Endodermal cell (in vitro differentiated cells): ENCODE results near the gene EEF1A2. TPM values are rescaled to one million over a fixed set of nuclear protein-coding genes. Genes with fewer than 3 reads are reported as not detected.

Experiments
- DNase-seq: peaks from one replicate; pipeline ENCODE4 v3.0.0-alpha.2; 2017
- H3K27ac ChIP-seq: 2 replicates; pipeline ENCODE4 v1.5.1; 2013; ENCODE audit warnings: mild to moderate bottlenecking, low read depth, low read length, moderate library complexity
- H3K27me3 ChIP-seq: 2 replicates; pipeline ENCODE4 v1.6.1; 2013; ENCODE audit warnings: mild to moderate bottlenecking, low read length, moderate library complexity; ENCODE audit not compliant: insufficient read depth, control insufficient read depth, poor library complexity, severe bottlenecking
- H3K36me3 ChIP-seq: 2 replicates; pipeline ENCODE4 v1.7.0; 2013; ENCODE audit warnings: mild to moderate bottlenecking, low read length, moderate library complexity; ENCODE audit not compliant: control insufficient read depth, insufficient read depth
- H3K4me1 ChIP-seq: one replicate; pipeline ENCODE4 v1.7.0; 2013; ENCODE audit warnings: low read length; ENCODE audit not compliant: control insufficient read depth, insufficient read depth
- H3K4me3 ChIP-seq: 2 replicates; pipeline ENCODE4 v1.5.1; 2013; ENCODE audit warnings: mild to moderate bottlenecking, low read length, moderate library complexity
- H3K9ac ChIP-seq: 2 replicates; pipeline ENCODE4 v1.6.1; 2013; ENCODE audit warnings: mild to moderate bottlenecking, low read length, moderate library complexity; ENCODE audit not compliant: poor library complexity, severe bottlenecking; ENCODE audit errors: extremely low read depth
- H3K9me3 ChIP-seq: 2 replicates; pipeline ENCODE4 v1.6.1; 2013; ENCODE audit warnings: mild to moderate bottlenecking, low read length, moderate library complexity; ENCODE audit not compliant: control insufficient read depth
- H3K27ac Mint-ChIP-seq: 2 replicates; pipeline ENCODE4 v1.8.0; 2020; ENCODE audit warnings: mixed read lengths
- H3K27me3 Mint-ChIP-seq: 2 replicates; pipeline ENCODE4 v1.8.0; 2021; ENCODE audit warnings: mild to moderate bottlenecking, mixed read lengths; ENCODE audit not compliant: insufficient read depth
- H3K36me3 Mint-ChIP-seq: 2 replicates; pipeline ENCODE4 v1.8.0; 2020; ENCODE audit warnings: low read depth, mixed read lengths
- H3K4me1 Mint-ChIP-seq: 2 replicates; pipeline ENCODE4 v1.8.0; 2020; ENCODE audit warnings: mixed read lengths
- H3K4me3 Mint-ChIP-seq: 2 replicates; pipeline ENCODE4 v1.8.0; 2020; ENCODE audit warnings: mild to moderate bottlenecking, moderate library complexity, mixed read lengths
- H3K9me3 Mint-ChIP-seq: 2 replicates; pipeline ENCODE4 v1.8.0; 2020; ENCODE audit warnings: mild to moderate bottlenecking, mixed read lengths
- CTCF ChIP-seq: fragments of 200-600 bp; sonication (generic); conservative IDR thresholded peaks from 2 replicates; pipeline ENCODE4 v1.5.0; 2021; ENCODE audit warnings: antibody characterized with exemption, mild to moderate bottlenecking
- WGBS, 2 experiments: methylation state at CpG; one replicate each; pipeline versions ENCODE4 v1.1.5 to v1.1.7; 2013; ENCODE audit warnings: missing lambda C conversion rate in 2 of 2, mixed read lengths in 1 of 2; ENCODE audit not compliant: insufficient coverage in 1 of 2, insufficient read length in 1 of 2; 5-methylcytosine and 5-hydroxymethylcytosine counted together
- total RNA-seq, 2 donors: library from RNA; stranded (reverse); fragmentation: NEBNext Ultra II Directional in 1 of 2; extraction: Animal tissue kit (Norgen Biotek cat#: 25700) in 1 of 2; gene quantifications; 2 replicates in 1 of 2; 3 replicates in 1 of 2; pipeline ENCODE4 v1.2.1, GENCODE V29; 2021

The EEF1A2 gene
- total RNA-seq, 2 donors from 2014 or later: 12.1 to 22.6 TPM

- Mint-ChIP-seq H3K4me1 (no peaks in the 10 kb centered on the region), H3K27me3 (peaks cover 17% of the 10 kb centered on the region), H3K4me3 (no peak overlapping the region), H3K36me3 (peaks cover 1% of the 10 kb centered on the region), H3K9me3 (peaks cover 5% of the 10 kb centered on the region), H3K27ac (no peak overlapping the region)
- H3K4me3 ChIP-seq: no peak overlapping the region
- H3K27ac ChIP-seq: no peak overlapping the region
- no peaks in the 10 kb centered on the region for H3K9me3 ChIP-seq
- TF ChIP-seq CTCF: no peak
- no peak for DNase-seq
- no peak overlapping the region for H3K9ac ChIP-seq
- no peaks in the 10 kb centered on the region for H3K27me3 ChIP-seq
- WGBS, 2 experiments: 95 to 100% methylated on average over 3 of the region's 3 CpGs
- no peaks in the 10 kb centered on the region for H3K4me1 ChIP-seq
- H3K36me3 ChIP-seq: no peaks in the 10 kb centered on the region
Observed at GRCh38 chr20:63513207-63513606, 14.3 kb upstream of the EEF1A2 start.

GRCh38 chr20:63509088-63509564 is 10.2 kb upstream of the EEF1A2 start:
- H3K4me1 ChIP-seq: no peaks in the 10 kb centered on the region
- no peak overlapping the region for H3K9ac ChIP-seq
- no peaks in the 10 kb centered on the region for H3K4me1 Mint-ChIP-seq
- H3K36me3 Mint-ChIP-seq: no peaks in the 10 kb centered on the region
- DNase-seq: peak; percentile 6
- no peak overlapping the region for H3K4me3 ChIP-seq
- no peaks in the 10 kb centered on the region for H3K36me3 ChIP-seq
- H3K9me3 Mint-ChIP-seq: peaks cover 8% of the 10 kb centered on the region
- TF ChIP-seq CTCF: no peak
- H3K27ac Mint-ChIP-seq: no peak overlapping the region
- no peak overlapping the region for H3K4me3 Mint-ChIP-seq
- H3K27me3 ChIP-seq: no peaks in the 10 kb centered on the region
- 95 to 97% methylated on average over 8 to 9 of the region's 9 CpGs for WGBS, 2 experiments
- no peak overlapping the region for H3K27ac ChIP-seq
- peaks cover 7% of the 10 kb centered on the region for H3K9me3 ChIP-seq
- H3K27me3 Mint-ChIP-seq: peaks cover 22% of the 10 kb centered on the region

- H3K27me3 ChIP-seq: no peaks in the 10 kb centered on the region
- no peak overlapping the region for H3K27ac ChIP-seq
- peaks cover 27% of the 10 kb centered on the region for H3K27me3 Mint-ChIP-seq
- 93 to 94% methylated on average over 29 to 33 of the region's 33 CpGs for WGBS, 2 experiments
- H3K4me3 ChIP-seq: no peak overlapping the region
- no peaks in the 10 kb centered on the region for H3K4me1 Mint-ChIP-seq
- peaks cover 7% of the 10 kb centered on the region for H3K9me3 ChIP-seq
- H3K27ac Mint-ChIP-seq: no peak overlapping the region
- H3K36me3 Mint-ChIP-seq: no peaks in the 10 kb centered on the region
- TF ChIP-seq CTCF: no peak
- peaks cover 7% of the 10 kb centered on the region for H3K9me3 Mint-ChIP-seq
- no peaks in the 10 kb centered on the region for H3K4me1 ChIP-seq
- no peaks in the 10 kb centered on the region for H3K36me3 ChIP-seq
- peak; percentile 22 for DNase-seq
- no peak overlapping the region for H3K9ac ChIP-seq
- no peak overlapping the region for H3K4me3 Mint-ChIP-seq
Observed at GRCh38 chr20:63508072-63508768, 9.3 kb upstream of the EEF1A2 start.
